ENCODE data around the gene PLCB4.
A peak's percentile ranks its signal among the peaks of the same experiment; 100 is the strongest.

Gene PLCB4

GRCh38 chr20:9506280-9506821 is 437.5 kb downstream of the PLCB4 start:
- DNase-seq (ENCODE audit: insufficient read length, low spot score), result no peak
- no peak for FAIRE-seq

GRCh38 chr20:9506964-9507369 is 438.1 kb downstream of the PLCB4 start:
- DNase-seq (ENCODE audit: insufficient read length, low spot score), result no peak
- no peak for FAIRE-seq

- DNase-seq (ENCODE audit: insufficient read length, low spot score) (no peak), FAIRE-seq (no peak)
Measured at GRCh38 chr20:9507544-9508239, 438.8 kb downstream of the PLCB4 start.

GRCh38 chr20:9508240-9508661 is 439.4 kb downstream of the PLCB4 start:
- FAIRE-seq, result no peak
- DNase-seq (ENCODE audit: insufficient read length, low spot score), result no peak

- FAIRE-seq, result no peak
- DNase-seq (ENCODE audit: insufficient read length, low spot score), result no peak
Measured at GRCh38 chr20:9508696-9509178, 439.9 kb downstream of the PLCB4 start.

GRCh38 chr20:9509246-9509645 is 440.4 kb downstream of the PLCB4 start:
- DNase-seq (ENCODE audit: insufficient read length, low spot score) (no peak), FAIRE-seq (no peak)

GRCh38 chr20:9510911-9511310 is 442.0 kb downstream of the PLCB4 start:
- FAIRE-seq, result peak; percentile 14
- DNase-seq (ENCODE audit: insufficient read length, low spot score), result no peak

GRCh38 chr20:9514072-9514460 is 445.2 kb downstream of the PLCB4 start:
- FAIRE-seq (no peak), DNase-seq (ENCODE audit: insufficient read length, low spot score) (no peak)

GRCh38 chr20:9514461-9515213 is 445.8 kb downstream of the PLCB4 start, which contains the start of gene LAMP5:
Gene LAMP5, plus strand, starts transcription at chr20:9514590. Its CDS starts 263 bp downstream, at chr20:9514853.
- FAIRE-seq (no peak), DNase-seq (ENCODE audit: insufficient read length, low spot score) (no peak)

- DNase-seq (ENCODE audit: insufficient read length, low spot score) (no peak), FAIRE-seq (no peak)
Measured at GRCh38 chr20:9515214-9515585, 446.3 kb downstream of the PLCB4 start.

- DNase-seq (ENCODE audit: insufficient read length, low spot score) (no peak), FAIRE-seq (no peak)
Measured at GRCh38 chr20:9515741-9516233, 446.9 kb downstream of the PLCB4 start.

GRCh38 chr20:9516234-9516871 is 447.5 kb downstream of the PLCB4 start:
- DNase-seq (ENCODE audit: insufficient read length, low spot score), result no peak

GRCh38 chr20:9517297-9518162 is 448.6 kb downstream of the PLCB4 start:
- DNase-seq (ENCODE audit: insufficient read length, low spot score) (no peak), FAIRE-seq (no peak)

More at GRCh38 chr20:9516234-9516871, 447.5 kb downstream of the PLCB4 start:
- peak; percentile 33 for FAIRE-seq

GRCh38 chr20:9518576-9519175 is 449.8 kb downstream of the PLCB4 start:
- DNase-seq (ENCODE audit: insufficient read length, low spot score) (no peak), FAIRE-seq (no peak)

- FAIRE-seq, result no peak
- DNase-seq (ENCODE audit: insufficient read length, low spot score), result no peak
Measured at GRCh38 chr20:9520086-9520485, 451.2 kb downstream of the PLCB4 start.

GRCh38 chr20:9523636-9524035 is 454.7 kb downstream of the PLCB4 start:
- DNase-seq (ENCODE audit: insufficient read length, low spot score), result no peak

More at GRCh38 chr20:9523636-9524035, 454.7 kb downstream of the PLCB4 start:
- no peak for FAIRE-seq

Measured in GM19239 (cell line).